HG03520 (cell line): Measurements from ENCODE around the gene RNF145.
"Not testable (repeated sequence)": the region's sequence is repeated elsewhere in the genome, so short reads cannot be mapped to it uniquely, and the experiment has no call there.

ENCODE experiments used
- ATAC-seq: cut with Tn5 transposase; IDR thresholded peaks from one replicate; pipeline ENCODE4 v1.9.1; 2021; ENCODE audit warnings: mild to moderate bottlenecking, moderate library complexity; ENCODE audit not compliant: unreplicated experiment

RNF145 gene

GRCh38 chr5:159209438-159210209, at the start of gene RNF145:
RNF145 (minus strand) TSS chr5:159209553; CDS start chr5:159203617, 5,936 bp downstream.
- ATAC-seq = peak; percentile 71

DNA sequence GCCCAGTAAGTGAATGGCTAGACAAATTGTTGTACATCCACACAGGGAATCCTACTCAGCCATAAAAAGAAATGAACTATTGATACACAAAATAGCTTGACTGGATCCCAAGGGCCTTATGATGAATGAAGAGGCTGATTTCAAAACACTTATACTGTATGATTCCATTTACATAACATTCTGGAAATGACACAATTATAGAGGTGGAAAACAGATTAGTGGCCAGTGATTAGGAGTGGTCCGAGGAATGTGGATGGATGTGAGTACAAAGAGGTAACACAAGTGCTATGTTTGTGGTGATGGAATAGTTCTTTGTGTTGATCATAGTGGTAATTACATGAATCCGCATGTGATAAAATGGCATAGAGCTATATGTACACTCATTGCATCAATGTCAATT, 49.0 kb upstream of the RNF145 start:
- ATAC-seq = no peak

GRCh38 chr5:159257629-159258283, 48.4 kb upstream of the RNF145 start:
- ATAC-seq = no peak

DNA sequence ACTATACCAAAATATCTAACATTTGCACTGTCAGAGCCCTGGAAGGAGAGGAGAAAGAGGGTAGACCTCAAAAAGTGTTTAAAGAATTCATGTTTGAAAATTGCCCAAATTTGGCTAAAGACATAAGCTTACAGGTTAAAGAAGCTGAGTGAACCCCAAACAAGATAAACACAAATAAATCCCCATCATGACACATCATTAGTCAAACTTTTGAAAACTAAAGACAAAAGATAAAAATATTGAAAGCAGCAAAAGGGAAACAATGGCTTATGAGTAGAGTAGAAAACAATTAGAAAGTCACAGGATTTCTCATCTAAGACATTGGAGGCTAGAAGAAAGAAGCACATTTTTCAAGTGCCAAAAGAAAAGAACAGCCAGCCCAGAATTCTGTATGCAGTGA, 47.7 kb upstream of the RNF145 start:
- ATAC-seq = no peak

- ATAC-seq = no peak
These were observed 42.8 kb upstream of the RNF145 start for GRCh38 chr5:159252195-159252594.

DNA sequence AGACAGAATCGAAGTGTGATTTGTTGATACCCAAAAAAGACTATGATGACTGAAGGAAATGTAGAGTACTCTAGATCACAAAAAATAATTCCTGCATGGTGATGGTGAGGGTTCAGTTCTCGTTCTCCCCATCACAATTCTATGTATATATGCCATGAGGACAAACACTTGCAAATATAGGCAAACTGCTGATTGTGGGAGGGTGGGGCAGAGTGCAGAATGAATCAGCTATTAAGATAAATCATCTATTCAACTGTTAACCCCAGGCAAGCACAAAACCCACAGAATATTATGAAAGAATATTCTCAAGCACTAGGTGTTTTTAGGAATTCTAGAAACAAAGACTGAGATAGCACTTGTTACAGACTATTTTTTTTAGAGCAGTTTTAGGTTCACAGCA, 39.8 kb upstream of the RNF145 start:
- ATAC-seq = no peak

- no peak for ATAC-seq
These were observed 35.5 kb upstream of the RNF145 start for GRCh38 chr5:159244890-159245289.

GRCh38 chr5:159244163-159244562, 34.8 kb upstream of the RNF145 start:
- ATAC-seq = no peak

GRCh38 chr5:159243385-159243784, 34.0 kb upstream of the RNF145 start:
- ATAC-seq = no peak

- ATAC-seq = no peak
These were observed 33.3 kb upstream of the RNF145 start for GRCh38 chr5:159242656-159243055.

GRCh38 chr5:159241946-159242552, 32.7 kb upstream of the RNF145 start:
- ATAC-seq = no peak

DNA sequence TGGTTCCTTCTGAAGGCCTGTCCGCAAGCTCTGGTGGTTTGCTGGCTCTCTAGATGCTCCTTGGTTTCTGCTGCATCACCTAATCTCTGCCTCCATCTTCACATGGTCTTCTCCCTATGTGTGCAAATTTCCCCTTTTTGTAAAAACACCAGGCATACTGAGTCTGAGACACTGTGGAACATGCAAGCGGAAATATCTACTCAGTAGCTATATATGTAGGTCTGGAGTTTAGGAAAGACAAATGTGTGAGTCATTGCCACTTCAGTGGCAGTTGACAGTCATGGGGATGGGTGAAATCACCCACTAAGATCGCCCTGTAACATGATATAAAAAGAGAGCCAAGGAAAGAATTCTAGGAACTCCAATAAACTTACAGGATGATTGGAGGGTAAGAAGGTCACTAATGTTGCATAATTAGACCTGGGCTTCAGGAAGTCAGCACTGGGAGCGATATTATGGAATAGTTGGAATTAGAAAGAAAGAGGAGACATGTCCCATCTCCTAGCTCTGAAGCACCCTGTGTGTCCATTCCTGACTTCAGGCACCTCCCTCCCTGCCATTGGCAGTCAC, 31.0 kb upstream of the RNF145 start:
- no peak for ATAC-seq

- ATAC-seq = not testable (repeated sequence)
These were observed 26.6 kb upstream of the RNF145 start for GRCh38 chr5:159235871-159236520.

DNA sequence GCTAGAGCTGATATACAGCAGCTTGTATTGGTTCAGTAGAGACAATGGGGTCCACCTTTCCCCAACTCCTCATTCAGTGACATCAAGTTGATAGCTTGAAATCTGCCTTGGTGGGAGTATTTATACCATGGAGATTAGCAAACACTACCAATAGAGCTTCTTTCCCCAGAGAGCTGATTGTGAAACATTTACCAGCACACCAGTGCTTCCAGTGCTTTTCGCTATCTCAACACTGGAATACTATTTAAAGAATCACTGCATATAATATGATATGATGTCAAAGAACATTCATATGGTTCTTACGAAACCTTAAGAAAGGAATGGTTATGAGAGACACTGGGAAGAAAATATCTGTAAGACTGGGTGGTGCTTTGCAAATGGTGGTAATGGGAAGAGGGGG, 21.8 kb upstream of the RNF145 start:
- no peak for ATAC-seq

GRCh38 chr5:159230657-159231056, 21.3 kb upstream of the RNF145 start:
- ATAC-seq = no peak

GRCh38 chr5:159228097-159228496, 18.7 kb upstream of the RNF145 start:
- not testable (repeated sequence) for ATAC-seq

- no peak for ATAC-seq
These were observed 18.1 kb upstream of the RNF145 start for GRCh38 chr5:159227452-159227851.

GRCh38 chr5:159226451-159226850, 17.1 kb upstream of the RNF145 start:
- ATAC-seq = no peak

GRCh38 chr5:159224471-159224870, 15.1 kb upstream of the RNF145 start:
- no peak for ATAC-seq

DNA sequence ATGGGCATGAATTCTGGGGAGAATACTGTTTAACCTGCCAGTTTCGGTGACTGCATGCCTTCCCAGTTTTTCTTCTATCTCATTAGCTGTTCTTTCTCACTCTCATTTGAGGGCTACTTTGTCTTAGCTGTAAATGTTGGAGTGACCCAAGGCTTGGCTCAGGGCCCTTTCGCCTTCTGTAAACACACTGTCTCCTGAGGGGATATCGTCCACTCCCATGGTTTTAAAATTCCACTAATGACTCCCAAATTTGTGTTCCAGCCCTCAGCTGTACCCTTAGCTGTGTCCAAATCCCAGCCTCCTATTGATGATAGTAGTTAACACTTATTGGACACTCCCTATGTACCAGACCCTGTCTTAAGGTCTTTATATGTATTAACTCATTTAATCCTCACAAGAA, 14.1 kb upstream of the RNF145 start:
- ATAC-seq = no peak

DNA sequence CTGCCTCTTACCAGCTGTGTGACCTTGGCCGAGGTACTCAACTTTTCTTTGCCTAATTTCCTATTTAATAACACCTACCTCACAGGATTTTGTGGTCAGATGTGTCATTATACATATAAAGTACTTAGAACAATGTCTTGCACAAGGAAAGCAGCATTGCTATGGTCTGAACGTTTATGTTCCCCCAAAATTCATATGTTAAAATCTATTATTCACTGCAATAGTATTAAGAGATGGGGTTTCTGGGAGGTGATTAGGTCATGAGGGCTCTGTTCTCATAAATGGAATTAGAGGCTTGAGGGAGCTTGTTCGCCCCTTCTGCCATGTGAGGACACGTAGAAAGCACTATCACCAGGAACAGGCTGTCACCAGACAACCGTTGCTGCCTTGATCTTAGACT, 10.9 kb upstream of the RNF145 start:
- ATAC-seq = no peak
